GM12878 (cell line): Measurements from ENCODE around the gene PABPN1. TPM values are rescaled to one million over a fixed set of nuclear protein-coding genes. Genes with fewer than 3 reads are reported as not detected.
A peak's percentile ranks its signal among the peaks of the same experiment; 100 is the strongest.

ENCODE experiments used
- ATF2 ChIP-seq: IDR thresholded peaks from 2 replicates; pipeline ENCODE4 v1.6.1; 2012; ENCODE audit warnings: low read length, inconsistent platforms
- ATF7 ChIP-seq: fragments of 450-650 bp; IDR thresholded peaks from 2 replicates; pipeline ENCODE4 v1.6.1; 2016; ENCODE audit warnings: low read depth, mild to moderate bottlenecking
- CEBPB ChIP-seq, 2 experiments: fragments of 150-350 bp in 1 of 2; IDR thresholded peaks; 2 replicates each; pipeline ENCODE4 v1.6.1; 2012 to 2014; ENCODE audit warnings: low read depth in 2 of 2, low read length in 2 of 2, borderline replicate concordance in 1 of 2, inconsistent platforms in 1 of 2
- CTCF ChIP-seq, 3 experiments: IDR thresholded peaks in 2 of 3; conservative IDR thresholded peaks in 1 of 3; 2 replicates each; pipeline ENCODE4 v1.5.1; 2011; ENCODE audit warnings: low read depth in 3 of 3, low read length in 3 of 3, mild to moderate bottlenecking in 3 of 3, control low read depth in 2 of 3, moderate library complexity in 2 of 3, inconsistent platforms in 1 of 3, mixed read lengths in 1 of 3; ENCODE audit not compliant: control insufficient read depth in 2 of 3, insufficient read depth in 1 of 3; ENCODE audit errors: extremely low read depth in 1 of 3
- HDAC6 ChIP-seq: fragments of 200-600 bp; sonication (generic); IDR thresholded peaks from one replicate; pipeline ENCODE4 v1.8.0; 2017; ENCODE audit warnings: antibody characterized with exemption; ENCODE audit not compliant: unreplicated experiment
- KAT2A ChIP-seq: conservative IDR thresholded peaks from 2 replicates; pipeline ENCODE4 v1.6.1; 2011; ENCODE audit warnings: low read depth, low read length; ENCODE audit not compliant: control insufficient read depth
- KLF5 ChIP-seq: fragments of 450-650 bp; IDR thresholded peaks from 2 replicates; pipeline ENCODE4 v1.6.1; 2014; ENCODE audit warnings: mild to moderate bottlenecking; ENCODE audit not compliant: partially characterized antibody
- MLLT1 ChIP-seq: fragments of 450-650 bp; IDR thresholded peaks from 2 replicates; pipeline ENCODE4 v1.6.1; 2016; ENCODE audit warnings: mild to moderate bottlenecking
- MXI1 ChIP-seq: fragments of 150-350 bp; IDR thresholded peaks from 2 replicates; pipeline ENCODE4 v1.6.1; 2011; ENCODE audit warnings: low read depth, mild to moderate bottlenecking, inconsistent platforms, low read length, improper control_type of control experiment
- NBN ChIP-seq: fragments of 450-650 bp; IDR thresholded peaks from 2 replicates; pipeline ENCODE4 v1.6.1; 2016
- NFYA ChIP-seq: IDR thresholded peaks from 2 replicates; pipeline ENCODE4 v1.6.1; 2011; ENCODE audit warnings: low read depth, mild to moderate bottlenecking, low read length, improper control_type of control experiment, borderline replicate concordance
- PBX3 ChIP-seq: IDR thresholded peaks from 2 replicates; pipeline ENCODE4 v1.6.1; 2011; ENCODE audit warnings: mild to moderate bottlenecking, low read depth, low read length, moderate library complexity; ENCODE audit not compliant: insufficient replicate concordance
- PML ChIP-seq: IDR thresholded peaks from 2 replicates; pipeline ENCODE4 v1.6.1; 2012; ENCODE audit warnings: low read length, inconsistent platforms
- PRDM15 ChIP-seq: fragments of 450-650 bp; formaldehyde crosslinking; IDR thresholded peaks from 2 replicates; pipeline ENCODE4 v1.4.0; 2020; ENCODE audit warnings: mild to moderate bottlenecking, moderate library complexity
- RBBP5 ChIP-seq: fragments of 200-600 bp; sonication (generic); conservative IDR thresholded peaks from 2 replicates; pipeline ENCODE4 v1.6.1; 2016
- SP1 ChIP-seq: IDR thresholded peaks from one replicate; pipeline ENCODE4 v1.6.1; 2011; ENCODE audit warnings: low read depth, low read length
- WRNIP1 ChIP-seq: IDR thresholded peaks from 2 replicates; pipeline ENCODE4 v1.6.1; 2011; ENCODE audit warnings: low read depth, low read length, improper control_type of control experiment, borderline replicate concordance
- ZBED1 ChIP-seq: IDR thresholded peaks from 2 replicates; pipeline ENCODE4 v1.6.1; 2016; ENCODE audit warnings: borderline replicate concordance
- ZNF24 ChIP-seq: fragments of 450-650 bp; IDR thresholded peaks from 2 replicates; pipeline ENCODE4 v1.6.1; 2017; ENCODE audit warnings: antibody characterized with exemption, mild to moderate bottlenecking
- ZNF384 ChIP-seq: IDR thresholded peaks from 2 replicates; pipeline ENCODE4 v1.6.1; 2012; ENCODE audit warnings: low read depth, mild to moderate bottlenecking, low read length, improper control_type of control experiment, borderline replicate concordance
- ZZZ3 ChIP-seq: IDR thresholded peaks from 2 replicates; pipeline ENCODE4 v1.6.1; 2011; ENCODE audit warnings: low read depth; ENCODE audit not compliant: control insufficient read depth, insufficient read length
- polyA plus RNA-seq, 11 experiments: library from polyadenylated mRNA; depleted of rRNA in 4 of 11; unstranded in 6 of 11; stranded (reverse) in 5 of 11; fragments of >200 nt; fragmentation: Nextera tagmentation in 4 of 11; fragmentation: Illumina TruSeq in 1 of 11; extraction: Ambion mirVana in 4 of 11; extraction: Trizol in 1 of 11; gene quantifications; 1 replicate in 1 of 11; 2 replicates in 10 of 11; pipeline versions ENCODE4 v1.2.1 to v1.2.3, GENCODE V29; 2011 to 2016; ENCODE audit warnings: inconsistent platforms in 2 of 11, missing spikeins in 2 of 11, low read depth in 1 of 11
- total RNA-seq, 4 experiments: library from RNA; depleted of rRNA in 3 of 4; stranded (reverse); fragments of >200 nt in 3 of 4; fragmentation: Illumina TruSeq in 1 of 4; extraction: Trizol in 1 of 4; gene quantifications; 2 replicates each; pipeline versions ENCODE4 v1.2.1 to v1.2.3, GENCODE V29; 2013 to 2021

The PABPN1 gene
- total and polyA plus RNA-seq, 10 of the 15 experiments (the other 5 are each of a cell fraction or from before 2014, with no cell fraction given), result 31.3 to 248 (median 103) TPM

GRCh38 chr14:23301288-23301968, 19.8 kb upstream of the PABPN1 start (continued):
- TF ChIP-seq KLF5 (no peak), WRNIP1 (no peak), ZNF384 (no peak), RBBP5 (no peak), ZNF24 (peak; percentile 40; the same call in 1 of the 2 replicates), CTCF (IDR thresholded peaks at IDR 0.05 in 2 of 3, conservative IDR thresholded peaks at IDR 0.05 in 1 of 3; ENCODE audit: control insufficient read depth in 2 of 3, extremely low read depth in 1 of 3, insufficient read depth in 1 of 3, low read depth in 3 of 3, low read length in 3 of 3) (peak; percentile 72 to 88 (median 73)), ZBED1 (no peak), MLLT1 (no peak), ATF7 (no peak), NFYA (no peak), NBN (peak; percentile 50; the same call in 1 of the 2 replicates), KAT2A (no peak), ATF2 (no peak), ZZZ3 (no peak), CEBPB (IDR thresholded peaks at IDR 0.05; ENCODE audit: borderline replicate concordance in 1 of 2, low read depth in 2 of 2, low read length in 2 of 2) (no peak), PML (peak; percentile 55; the same call in 1 of the 2 replicates), MXI1 (peak; percentile 73), SP1 (no peak), PRDM15 (CRISPR knock-in tag) (no peak), PBX3 (peak; percentile 24), HDAC6 (no peak)
